ENCODE measurements around the gene NOTCH4.

NOTCH4 gene

DNA sequence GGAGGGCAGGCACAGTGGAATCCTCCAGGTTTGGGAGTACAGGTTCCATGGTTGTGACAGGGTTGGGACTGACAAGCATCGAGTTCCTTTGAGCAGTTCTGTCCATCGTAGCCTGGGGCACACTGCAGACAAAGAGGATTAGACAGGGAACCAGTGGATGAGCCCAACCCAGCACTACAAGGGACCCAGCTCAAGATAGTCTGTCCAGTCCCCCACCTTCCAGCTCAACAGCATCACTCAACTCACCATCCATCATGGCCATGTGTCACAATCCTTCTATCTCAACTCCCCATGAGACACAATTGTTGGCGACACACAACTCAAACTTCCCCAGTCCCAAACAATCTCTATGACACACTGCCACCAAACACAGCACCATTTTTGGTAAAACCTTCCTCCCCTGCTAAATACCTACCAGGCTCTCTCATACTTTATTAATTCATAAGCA is 19.6 kb downstream of the NOTCH4 start:
- Histone ChIP-seq H3K4me1 (ENCODE audit: insufficient read depth, low read length, poor library complexity, severe bottlenecking) (no peaks in the 10 kb centered on the region), H3K36me3 (ENCODE audit: insufficient read depth, low read length) (no peaks in the 10 kb centered on the region), H4K20me1 (ENCODE audit: insufficient read depth, low read length, poor library complexity, severe bottlenecking) (no peaks in the 10 kb centered on the region), H3K27me3 (ENCODE audit: insufficient read depth, low read length, poor library complexity, severe bottlenecking) (no peaks in the 10 kb centered on the region), H3F3A (ENCODE audit: low read depth) (no peaks in the 10 kb centered on the region), H3K9me2 (replicated peaks; ENCODE audit: low read depth, low read length) (no peaks in the 10 kb centered on the region), H3K4me3 (ENCODE audit: low read length, poor library complexity, severe bottlenecking) (no peak overlapping the region), H3K4me2 (ENCODE audit: low read depth, low read length, poor library complexity, severe bottlenecking) (no peak overlapping the region), H3K9ac (ENCODE audit: low read depth, low read length, poor library complexity, severe bottlenecking) (no peak overlapping the region), H3K9me3 (ENCODE audit: insufficient read depth, low read depth, low read length) (no peaks in the 10 kb centered on the region), H2AFZ (ENCODE audit: low read length) (no peak overlapping the region), H3K79me2 (ENCODE audit: insufficient read depth, low read length) (no peaks in the 10 kb centered on the region)
- no peak for TF ChIP-seq EZH2phosphoT487 (IDR thresholded peaks at IDR 0.05; ENCODE audit: borderline replicate concordance)
- TF ChIP-seq, protein P1, sequence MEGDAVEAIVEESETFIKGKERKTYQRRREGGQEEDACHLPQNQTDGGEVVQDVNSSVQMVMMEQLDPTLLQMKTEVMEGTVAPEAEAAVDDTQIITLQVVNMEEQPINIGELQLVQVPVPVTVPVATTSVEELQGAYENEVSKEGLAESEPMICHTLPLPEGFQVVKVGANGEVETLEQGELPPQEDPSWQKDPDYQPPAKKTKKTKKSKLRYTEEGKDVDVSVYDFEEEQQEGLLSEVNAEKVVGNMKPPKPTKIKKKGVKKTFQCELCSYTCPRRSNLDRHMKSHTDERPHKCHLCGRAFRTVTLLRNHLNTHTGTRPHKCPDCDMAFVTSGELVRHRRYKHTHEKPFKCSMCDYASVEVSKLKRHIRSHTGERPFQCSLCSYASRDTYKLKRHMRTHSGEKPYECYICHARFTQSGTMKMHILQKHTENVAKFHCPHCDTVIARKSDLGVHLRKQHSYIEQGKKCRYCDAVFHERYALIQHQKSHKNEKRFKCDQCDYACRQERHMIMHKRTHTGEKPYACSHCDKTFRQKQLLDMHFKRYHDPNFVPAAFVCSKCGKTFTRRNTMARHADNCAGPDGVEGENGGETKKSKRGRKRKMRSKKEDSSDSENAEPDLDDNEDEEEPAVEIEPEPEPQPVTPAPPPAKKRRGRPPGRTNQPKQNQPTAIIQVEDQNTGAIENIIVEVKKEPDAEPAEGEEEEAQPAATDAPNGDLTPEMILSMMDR (conservative IDR thresholded peaks at IDR 0.05; ENCODE audit: low read length): no peak

DNA sequence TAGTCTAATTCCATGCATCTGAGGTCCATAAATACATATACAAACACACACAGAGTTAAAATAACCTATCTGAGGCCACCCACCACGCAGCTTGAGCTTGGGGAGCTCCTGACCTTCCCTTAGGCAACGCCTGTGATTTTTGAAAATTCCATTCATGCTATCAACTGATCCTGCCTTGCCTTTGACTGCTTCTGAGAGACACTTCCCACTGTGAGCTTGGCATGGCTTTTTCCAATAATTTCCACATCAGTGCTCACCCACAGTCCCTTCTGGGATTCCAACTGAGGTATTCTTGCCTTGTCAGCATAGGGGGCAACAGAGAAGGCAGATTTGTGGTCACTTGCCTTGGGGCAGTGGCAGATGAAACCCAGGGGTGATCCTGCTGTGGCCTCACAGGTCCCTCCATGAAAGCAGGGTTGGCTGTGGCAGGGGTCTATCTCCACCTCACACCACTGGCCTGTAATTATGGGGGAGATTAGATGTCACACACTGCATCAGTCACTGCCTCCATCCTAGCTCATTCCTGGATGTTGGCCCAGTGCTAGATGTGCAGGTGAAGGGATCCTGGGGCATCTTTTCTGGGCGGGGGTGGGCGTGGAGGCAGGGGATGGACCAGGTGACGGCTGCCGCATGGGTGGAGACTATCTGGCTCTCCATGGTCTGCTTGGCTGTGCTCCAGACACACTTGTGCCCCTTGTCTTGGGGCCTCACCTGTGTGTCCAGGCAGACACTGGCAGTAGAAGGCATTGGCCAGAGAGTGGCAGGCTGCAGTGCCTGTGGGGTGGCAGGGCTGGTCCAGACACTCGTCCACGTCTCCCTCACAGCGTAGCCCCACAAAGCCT is 20.2 kb downstream of the NOTCH4 start:
- Histone ChIP-seq H3K27me3 (ENCODE audit: insufficient read depth, low read length, poor library complexity, severe bottlenecking) (no peaks in the 10 kb centered on the region), H3K4me2 (ENCODE audit: low read depth, low read length, poor library complexity, severe bottlenecking) (no peak overlapping the region), H3K4me1 (ENCODE audit: insufficient read depth, low read length, poor library complexity, severe bottlenecking) (no peaks in the 10 kb centered on the region), H3K9ac (ENCODE audit: low read depth, low read length, poor library complexity, severe bottlenecking) (no peak overlapping the region), H3K4me3 (ENCODE audit: low read length, poor library complexity, severe bottlenecking) (no peak overlapping the region), H3K9me3 (ENCODE audit: insufficient read depth, low read depth, low read length) (no peaks in the 10 kb centered on the region), H3F3A (ENCODE audit: low read depth) (no peaks in the 10 kb centered on the region), H3K79me2 (ENCODE audit: insufficient read depth, low read length) (no peaks in the 10 kb centered on the region), H3K36me3 (ENCODE audit: insufficient read depth, low read length) (no peaks in the 10 kb centered on the region), H4K20me1 (ENCODE audit: insufficient read depth, low read length, poor library complexity, severe bottlenecking) (no peaks in the 10 kb centered on the region), H2AFZ (ENCODE audit: low read length) (no peak overlapping the region), H3K9me2 (replicated peaks; ENCODE audit: low read depth, low read length) (no peaks in the 10 kb centered on the region)
- TF ChIP-seq, protein P1 (conservative IDR thresholded peaks at IDR 0.05; ENCODE audit: low read length): no peak
- no peak for TF ChIP-seq EZH2phosphoT487 (IDR thresholded peaks at IDR 0.05; ENCODE audit: borderline replicate concordance)

DNA sequence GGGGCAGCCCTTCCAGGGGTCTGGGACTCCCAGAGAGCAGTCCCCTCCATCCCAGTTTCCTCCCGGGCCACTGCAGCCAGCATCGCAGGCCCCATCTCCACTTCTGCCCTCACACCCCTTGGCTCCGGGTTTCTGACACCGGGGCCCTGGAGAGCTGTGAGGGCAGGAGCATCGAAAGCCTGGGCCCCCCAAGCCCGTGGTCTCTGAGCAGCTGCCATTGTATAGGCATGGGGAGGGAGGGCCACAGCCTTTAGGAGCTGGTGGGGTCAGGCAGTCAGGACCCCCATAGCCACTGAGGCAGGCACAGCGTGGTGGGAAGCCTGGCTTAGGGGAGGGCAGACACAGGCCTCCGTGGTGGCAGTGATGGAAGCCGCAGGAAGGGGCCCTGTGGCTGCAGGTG is 21.7 kb downstream of the NOTCH4 start:
- TF ChIP-seq, protein P1 (conservative IDR thresholded peaks at IDR 0.05; ENCODE audit: low read length): no peak
- TF ChIP-seq EZH2phosphoT487 (IDR thresholded peaks at IDR 0.05; ENCODE audit: borderline replicate concordance): no peak
- Histone ChIP-seq H3K4me1 (ENCODE audit: insufficient read depth, low read length, poor library complexity, severe bottlenecking) (peaks cover 2% of the 10 kb centered on the region), H3K9ac (ENCODE audit: low read depth, low read length, poor library complexity, severe bottlenecking) (no peak overlapping the region), H3K4me3 (ENCODE audit: low read length, poor library complexity, severe bottlenecking) (no peak overlapping the region), H3F3A (ENCODE audit: low read depth) (no peaks in the 10 kb centered on the region), H3K27me3 (ENCODE audit: insufficient read depth, low read length, poor library complexity, severe bottlenecking) (no peaks in the 10 kb centered on the region), H3K36me3 (ENCODE audit: insufficient read depth, low read length) (no peaks in the 10 kb centered on the region), H2AFZ (ENCODE audit: low read length) (no peak overlapping the region), H4K20me1 (ENCODE audit: insufficient read depth, low read length, poor library complexity, severe bottlenecking) (no peaks in the 10 kb centered on the region), H3K4me2 (ENCODE audit: low read depth, low read length, poor library complexity, severe bottlenecking) (no peak overlapping the region), H3K79me2 (ENCODE audit: insufficient read depth, low read length) (no peaks in the 10 kb centered on the region), H3K9me3 (ENCODE audit: insufficient read depth, low read depth, low read length) (no peaks in the 10 kb centered on the region), H3K9me2 (replicated peaks; ENCODE audit: low read depth, low read length) (no peaks in the 10 kb centered on the region)
